ENCODE data around the gene PLEKHM3.

The PLEKHM3 gene

DNA sequence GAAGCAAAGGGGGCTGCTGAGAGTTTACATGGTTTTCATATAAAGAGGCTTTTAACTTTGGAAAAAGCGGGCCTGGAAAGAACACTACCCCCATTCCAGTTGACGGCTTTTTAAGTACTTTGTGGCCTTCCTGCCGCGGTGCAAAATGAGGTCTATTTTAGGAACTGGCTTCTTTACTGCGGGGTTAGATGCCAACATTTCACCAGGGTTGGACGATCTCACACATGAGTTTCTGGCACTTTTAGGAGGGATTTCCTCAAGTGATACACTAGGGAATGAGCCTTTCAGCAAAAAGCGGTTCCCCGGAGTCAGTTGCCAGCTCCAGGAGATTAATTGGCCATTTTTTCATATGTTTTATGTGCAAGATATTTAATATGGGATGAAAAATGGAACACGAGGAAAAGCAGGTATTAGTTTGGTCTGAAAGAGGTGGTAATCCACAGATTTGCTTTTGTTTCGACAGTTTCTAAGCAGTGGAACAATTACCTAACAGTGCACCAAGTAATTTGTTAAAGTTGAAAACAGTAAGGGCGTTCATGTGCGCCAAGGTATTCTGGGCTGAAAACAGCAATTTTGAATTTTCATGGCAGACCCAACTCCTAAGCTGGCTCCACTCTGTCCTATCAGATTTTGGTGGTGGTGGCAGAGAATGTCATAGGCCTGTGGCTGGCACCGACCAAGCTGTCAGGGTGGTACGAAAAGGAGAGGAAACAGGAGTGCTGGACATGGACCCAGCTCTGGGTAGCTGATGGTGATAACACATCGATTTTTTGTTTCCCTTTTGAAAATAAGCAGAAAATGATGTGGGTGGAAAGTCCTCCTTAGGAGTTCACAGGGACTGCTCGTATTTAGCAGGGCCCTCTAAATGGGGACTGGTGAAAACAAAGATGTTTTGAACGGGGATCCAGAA, 200.0 kb downstream of the PLEKHM3 start:
- H3K4me3 ChIP-seq (replicated peaks; ENCODE audit: insufficient read depth, low read length), result no peak overlapping the region
- no peaks in the 10 kb centered on the region for H3K27me3 ChIP-seq (ENCODE audit: insufficient read depth, poor library complexity, severe bottlenecking)
- DNase-seq (ENCODE audit: low read depth in 1 of 2, low spot score in 1 of 2), result no peak
- TF ChIP-seq POLR2AphosphoS5 (IDR thresholded peaks at IDR 0.05; ENCODE audit: low read depth) (no peak), GABPA (IDR thresholded peaks at IDR 0.05; ENCODE audit: low read depth) (no peak), SPI1 (IDR thresholded peaks at IDR 0.05; ENCODE audit: borderline replicate concordance, low read depth) (no peak)
- TF ChIP-seq, protein P1, sequence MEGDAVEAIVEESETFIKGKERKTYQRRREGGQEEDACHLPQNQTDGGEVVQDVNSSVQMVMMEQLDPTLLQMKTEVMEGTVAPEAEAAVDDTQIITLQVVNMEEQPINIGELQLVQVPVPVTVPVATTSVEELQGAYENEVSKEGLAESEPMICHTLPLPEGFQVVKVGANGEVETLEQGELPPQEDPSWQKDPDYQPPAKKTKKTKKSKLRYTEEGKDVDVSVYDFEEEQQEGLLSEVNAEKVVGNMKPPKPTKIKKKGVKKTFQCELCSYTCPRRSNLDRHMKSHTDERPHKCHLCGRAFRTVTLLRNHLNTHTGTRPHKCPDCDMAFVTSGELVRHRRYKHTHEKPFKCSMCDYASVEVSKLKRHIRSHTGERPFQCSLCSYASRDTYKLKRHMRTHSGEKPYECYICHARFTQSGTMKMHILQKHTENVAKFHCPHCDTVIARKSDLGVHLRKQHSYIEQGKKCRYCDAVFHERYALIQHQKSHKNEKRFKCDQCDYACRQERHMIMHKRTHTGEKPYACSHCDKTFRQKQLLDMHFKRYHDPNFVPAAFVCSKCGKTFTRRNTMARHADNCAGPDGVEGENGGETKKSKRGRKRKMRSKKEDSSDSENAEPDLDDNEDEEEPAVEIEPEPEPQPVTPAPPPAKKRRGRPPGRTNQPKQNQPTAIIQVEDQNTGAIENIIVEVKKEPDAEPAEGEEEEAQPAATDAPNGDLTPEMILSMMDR (IDR thresholded peaks at IDR 0.05; ENCODE audit: insufficient read depth, low read length), result no peak
- TF ChIP-seq, protein P2, sequence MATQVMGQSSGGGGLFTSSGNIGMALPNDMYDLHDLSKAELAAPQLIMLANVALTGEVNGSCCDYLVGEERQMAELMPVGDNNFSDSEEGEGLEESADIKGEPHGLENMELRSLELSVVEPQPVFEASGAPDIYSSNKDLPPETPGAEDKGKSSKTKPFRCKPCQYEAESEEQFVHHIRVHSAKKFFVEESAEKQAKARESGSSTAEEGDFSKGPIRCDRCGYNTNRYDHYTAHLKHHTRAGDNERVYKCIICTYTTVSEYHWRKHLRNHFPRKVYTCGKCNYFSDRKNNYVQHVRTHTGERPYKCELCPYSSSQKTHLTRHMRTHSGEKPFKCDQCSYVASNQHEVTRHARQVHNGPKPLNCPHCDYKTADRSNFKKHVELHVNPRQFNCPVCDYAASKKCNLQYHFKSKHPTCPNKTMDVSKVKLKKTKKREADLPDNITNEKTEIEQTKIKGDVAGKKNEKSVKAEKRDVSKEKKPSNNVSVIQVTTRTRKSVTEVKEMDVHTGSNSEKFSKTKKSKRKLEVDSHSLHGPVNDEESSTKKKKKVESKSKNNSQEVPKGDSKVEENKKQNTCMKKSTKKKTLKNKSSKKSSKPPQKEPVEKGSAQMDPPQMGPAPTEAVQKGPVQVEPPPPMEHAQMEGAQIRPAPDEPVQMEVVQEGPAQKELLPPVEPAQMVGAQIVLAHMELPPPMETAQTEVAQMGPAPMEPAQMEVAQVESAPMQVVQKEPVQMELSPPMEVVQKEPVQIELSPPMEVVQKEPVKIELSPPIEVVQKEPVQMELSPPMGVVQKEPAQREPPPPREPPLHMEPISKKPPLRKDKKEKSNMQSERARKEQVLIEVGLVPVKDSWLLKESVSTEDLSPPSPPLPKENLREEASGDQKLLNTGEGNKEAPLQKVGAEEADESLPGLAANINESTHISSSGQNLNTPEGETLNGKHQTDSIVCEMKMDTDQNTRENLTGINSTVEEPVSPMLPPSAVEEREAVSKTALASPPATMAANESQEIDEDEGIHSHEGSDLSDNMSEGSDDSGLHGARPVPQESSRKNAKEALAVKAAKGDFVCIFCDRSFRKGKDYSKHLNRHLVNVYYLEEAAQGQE (IDR thresholded peaks at IDR 0.05; ENCODE audit: insufficient replicate concordance, low read depth), result no peak
- H3K27ac ChIP-seq (replicated peaks), result no peak overlapping the region

DNA sequence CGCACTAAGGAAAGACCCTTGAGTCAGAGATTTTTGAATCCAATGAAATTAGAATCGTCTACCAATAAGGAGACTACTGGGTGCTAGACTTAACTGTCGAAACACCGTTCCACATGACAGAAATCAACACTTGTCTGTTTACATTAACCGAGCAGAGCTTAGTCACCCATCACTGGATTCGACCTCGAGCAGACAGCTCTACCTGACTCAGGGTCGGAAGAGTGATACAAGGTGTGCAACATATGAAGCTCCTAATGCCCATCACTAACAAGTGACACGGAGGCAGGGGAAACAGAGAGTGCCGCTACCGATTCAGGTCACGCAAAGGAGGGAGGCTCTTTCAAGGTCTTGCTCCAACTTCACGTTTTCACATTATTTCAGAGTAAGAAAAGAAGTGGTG, 201.5 kb downstream of the PLEKHM3 start:
- Histone ChIP-seq H3K27ac (replicated peaks) (no peak overlapping the region), H3K4me3 (replicated peaks; ENCODE audit: insufficient read depth, low read length) (no peak overlapping the region)
- DNase-seq (ENCODE audit: low read depth in 1 of 2, low spot score in 1 of 2), result no peak

More for the DNA sequence above, 201.5 kb downstream of the PLEKHM3 start:
- no peak for TF ChIP-seq POLR2AphosphoS5 (IDR thresholded peaks at IDR 0.05; ENCODE audit: low read depth)
- no peak for TF ChIP-seq GABPA (IDR thresholded peaks at IDR 0.05; ENCODE audit: low read depth)
- TF ChIP-seq, protein P2 (IDR thresholded peaks at IDR 0.05; ENCODE audit: insufficient replicate concordance, low read depth), result no peak
- TF ChIP-seq, protein P1 (IDR thresholded peaks at IDR 0.05; ENCODE audit: insufficient read depth, low read length), result no peak
- no peak for TF ChIP-seq SPI1 (IDR thresholded peaks at IDR 0.05; ENCODE audit: borderline replicate concordance, low read depth)
- H3K27me3 ChIP-seq (ENCODE audit: insufficient read depth, poor library complexity, severe bottlenecking), result no peaks in the 10 kb centered on the region
